Mucosa of descending colon (tissue), 3 donors: Measurements from ENCODE around the gene NGLY1. TPM values are rescaled to one million over a fixed set of nuclear protein-coding genes. Genes with fewer than 3 reads are reported as not detected.

ENCODE experiments used
- ATAC-seq: fragments of 200-7000 bp; cut with Tn5 transposase; one replicate; pipeline ENCODE4 v1.9.1; 2020; ENCODE audit warnings: mild to moderate bottlenecking, moderate library complexity
- DNase-seq, 3 donors: peaks; one replicate each; pipeline ENCODE4 v3.0.0-alpha.2; 2020
- H3K36me3 ChIP-seq: fragments of 200-600 bp; one replicate; pipeline ENCODE4 v1.8.0; 2021; ENCODE audit warnings: low read depth, mild to moderate bottlenecking
- H3K4me1 ChIP-seq: fragments of 200-600 bp; one replicate; pipeline ENCODE4 v1.8.0; 2021; ENCODE audit warnings: low read depth, mild to moderate bottlenecking
- H3K4me3 ChIP-seq: fragments of 200-600 bp; one replicate; pipeline ENCODE4 v1.8.0; 2021; ENCODE audit warnings: mild to moderate bottlenecking
- H3K9me3 ChIP-seq: fragments of 200-600 bp; one replicate; pipeline ENCODE4 v1.8.0; 2021; ENCODE audit warnings: mild to moderate bottlenecking
- intact Hi-C, 2 donors: fragments of 100-400 bp; cut with DNase I in 1 of 2; cut with micrococcal nuclease in 1 of 2; formaldehyde crosslinking; loops; one replicate each; pipeline versions ENCODE4 v1.11.0 to v1.11.1; 2022; cut with DNase I, micrococcal nuclease
- total RNA-seq, 3 donors: library from RNA; stranded (reverse); fragmentation: NEBNext Ultra II Directional in 2 of 3; extraction: Animal tissue kit (Norgen Biotek cat#: 25700) in 2 of 3; gene quantifications; one replicate each; pipeline versions ENCODE4 v1.2.1 to v1.2.4, GENCODE V29; 2021 to 2023
- TF ChIP-seq, protein P1 (sequence below): fragments of 200-600 bp; IDR thresholded peaks from one replicate; pipeline ENCODE4 v1.8.0; 2022; ENCODE audit warnings: antibody characterized with exemption, mild to moderate bottlenecking
- donor health status: DM: no; HTN: no; CAD: no; lungs with moderate emphysema.
- donor health status: DM: no; HTN: no; CAD: no.
- donor health status: DM: no; HTN: yes; CAD: no.

Gene NGLY1
- total RNA-seq, 3 donors from 2014 or later: 37.2 to 57.5 (median 41.1) TPM

GRCh38 chr3:25686766-25687165, 96.5 kb downstream of the NGLY1 start:
- DNase-seq (no peak), ATAC-seq (no peak)
- no peaks in the 10 kb centered on the region for H3K9me3 ChIP-seq
- H3K36me3 ChIP-seq: no peaks in the 10 kb centered on the region
- no peaks in the 10 kb centered on the region for H3K4me1 ChIP-seq
- intact Hi-C loops: no loop called here
- no peak overlapping the region for H3K4me3 ChIP-seq
- TF ChIP-seq, protein P1, sequence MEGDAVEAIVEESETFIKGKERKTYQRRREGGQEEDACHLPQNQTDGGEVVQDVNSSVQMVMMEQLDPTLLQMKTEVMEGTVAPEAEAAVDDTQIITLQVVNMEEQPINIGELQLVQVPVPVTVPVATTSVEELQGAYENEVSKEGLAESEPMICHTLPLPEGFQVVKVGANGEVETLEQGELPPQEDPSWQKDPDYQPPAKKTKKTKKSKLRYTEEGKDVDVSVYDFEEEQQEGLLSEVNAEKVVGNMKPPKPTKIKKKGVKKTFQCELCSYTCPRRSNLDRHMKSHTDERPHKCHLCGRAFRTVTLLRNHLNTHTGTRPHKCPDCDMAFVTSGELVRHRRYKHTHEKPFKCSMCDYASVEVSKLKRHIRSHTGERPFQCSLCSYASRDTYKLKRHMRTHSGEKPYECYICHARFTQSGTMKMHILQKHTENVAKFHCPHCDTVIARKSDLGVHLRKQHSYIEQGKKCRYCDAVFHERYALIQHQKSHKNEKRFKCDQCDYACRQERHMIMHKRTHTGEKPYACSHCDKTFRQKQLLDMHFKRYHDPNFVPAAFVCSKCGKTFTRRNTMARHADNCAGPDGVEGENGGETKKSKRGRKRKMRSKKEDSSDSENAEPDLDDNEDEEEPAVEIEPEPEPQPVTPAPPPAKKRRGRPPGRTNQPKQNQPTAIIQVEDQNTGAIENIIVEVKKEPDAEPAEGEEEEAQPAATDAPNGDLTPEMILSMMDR: no peak

DNA sequence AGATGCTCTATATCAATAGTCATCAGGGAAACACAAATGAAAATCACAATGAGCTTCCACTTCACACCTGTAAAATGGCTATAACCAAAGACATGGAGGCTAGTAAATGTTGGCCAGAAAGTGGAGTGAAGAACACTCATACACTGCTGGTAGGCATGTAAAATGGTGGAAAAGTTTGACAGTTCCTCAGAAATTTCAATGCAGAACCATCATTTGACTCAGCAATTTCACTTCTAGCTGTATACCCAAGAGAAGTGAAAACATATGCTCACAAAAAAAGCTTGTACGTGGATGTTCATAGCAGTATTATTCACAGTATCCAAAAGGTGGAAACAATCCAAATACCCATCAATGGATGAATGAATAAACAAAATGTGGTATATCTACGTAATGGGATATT, 99.4 kb downstream of the NGLY1 start:
- H3K4me3 ChIP-seq: no peak overlapping the region
- H3K9me3 ChIP-seq: no peaks in the 10 kb centered on the region
- no peaks in the 10 kb centered on the region for H3K36me3 ChIP-seq
- H3K4me1 ChIP-seq: no peaks in the 10 kb centered on the region
- no peak for ATAC-seq
- TF ChIP-seq, protein P1: no peak
- intact Hi-C loops: no loop called here
- no peak for DNase-seq

DNA sequence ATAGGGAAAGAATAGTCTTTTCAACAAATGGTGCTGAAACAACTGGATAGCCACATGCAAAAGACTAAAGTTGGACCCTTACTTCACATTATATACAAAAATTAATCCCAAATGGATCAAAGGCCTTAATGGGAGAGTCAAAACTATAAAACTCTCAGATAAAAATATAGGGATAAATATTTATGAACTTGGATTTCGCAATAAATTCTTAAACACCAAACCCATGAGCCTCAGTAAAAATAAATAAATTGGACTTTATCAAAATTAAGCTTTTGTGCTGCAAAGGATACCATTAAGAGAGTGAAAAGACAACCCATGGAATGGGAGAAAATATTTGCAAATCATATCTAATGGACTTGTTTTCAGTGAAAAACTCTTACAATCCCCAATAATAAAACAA, 99.8 kb downstream of the NGLY1 start:
- DNase-seq: no peak
- Histone ChIP-seq H3K36me3 (no peaks in the 10 kb centered on the region), H3K4me1 (no peaks in the 10 kb centered on the region), H3K9me3 (no peaks in the 10 kb centered on the region), H3K4me3 (no peak overlapping the region)
- no peak for ATAC-seq
- intact Hi-C loops: no loop called here
- TF ChIP-seq, protein P1: no peak

- H3K4me3 ChIP-seq: no peak overlapping the region
- TF ChIP-seq, protein P1: no peak
- H3K4me1 ChIP-seq: no peaks in the 10 kb centered on the region
- H3K36me3 ChIP-seq: no peaks in the 10 kb centered on the region
- DNase-seq: no peak
- no peak for ATAC-seq
- H3K9me3 ChIP-seq: no peaks in the 10 kb centered on the region
- intact Hi-C loops: no loop called here
These were observed 103.5 kb downstream of the NGLY1 start for GRCh38 chr3:25679642-25680302.

DNA sequence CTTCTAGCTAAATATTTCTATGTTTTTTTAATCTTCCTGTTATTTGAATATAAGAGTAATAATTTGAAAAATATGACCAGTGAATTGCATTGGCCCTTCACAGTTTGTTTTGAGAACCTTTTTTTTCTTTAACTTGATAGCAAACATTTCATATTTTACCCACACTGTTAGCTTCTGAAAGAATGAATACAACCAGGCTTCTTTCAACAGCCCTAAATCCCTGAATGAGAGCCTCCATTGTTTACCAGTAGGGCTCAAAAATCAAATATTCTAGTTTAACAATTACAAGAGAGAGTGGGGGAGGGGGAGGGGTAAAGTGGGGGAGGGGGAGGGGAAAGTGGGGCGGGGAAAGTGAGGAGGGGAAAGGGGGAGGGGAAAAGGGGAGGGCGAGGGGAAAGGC, 104.1 kb downstream of the NGLY1 start:
- H3K4me1 ChIP-seq: no peaks in the 10 kb centered on the region
- intact Hi-C loops: no loop called here
- no peaks in the 10 kb centered on the region for H3K36me3 ChIP-seq
- ATAC-seq: no peak
- H3K4me3 ChIP-seq: no peak overlapping the region
- TF ChIP-seq, protein P1: no peak
- no peak for DNase-seq
- H3K9me3 ChIP-seq: no peaks in the 10 kb centered on the region

DNA sequence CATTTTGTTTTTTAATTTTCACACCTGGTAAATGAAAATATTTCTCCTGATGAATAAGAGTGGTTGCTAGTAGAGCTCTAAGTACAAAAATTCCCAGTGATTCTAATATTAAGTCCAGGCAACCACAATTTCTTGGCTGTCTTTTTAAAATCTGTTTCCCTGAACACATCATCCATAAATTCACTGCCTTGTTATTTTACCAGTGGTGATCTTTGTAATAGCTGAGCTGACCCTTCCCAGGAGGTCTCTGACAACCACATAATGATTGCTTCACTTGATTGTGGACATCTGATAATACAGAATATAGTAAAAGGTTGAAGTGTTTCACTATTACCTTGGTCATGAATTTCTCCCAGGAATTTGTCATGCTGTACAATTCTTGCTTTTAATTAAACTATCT, 104.7 kb downstream of the NGLY1 start:
- no peak for DNase-seq
- TF ChIP-seq, protein P1: no peak
- intact Hi-C loops: no loop called here
- ATAC-seq: no peak
- Histone ChIP-seq H3K4me3 (no peak overlapping the region), H3K4me1 (no peaks in the 10 kb centered on the region), H3K9me3 (no peaks in the 10 kb centered on the region), H3K36me3 (no peaks in the 10 kb centered on the region)
